ENCODE results near the gene TOP3B. TPM values are rescaled to one million over a fixed set of nuclear protein-coding genes. Genes with fewer than 3 reads are reported as not detected.

The TOP3B gene
- total RNA-seq, 2 donors from 2014 or later, result 26.0 to 40.4 TPM

DNA sequence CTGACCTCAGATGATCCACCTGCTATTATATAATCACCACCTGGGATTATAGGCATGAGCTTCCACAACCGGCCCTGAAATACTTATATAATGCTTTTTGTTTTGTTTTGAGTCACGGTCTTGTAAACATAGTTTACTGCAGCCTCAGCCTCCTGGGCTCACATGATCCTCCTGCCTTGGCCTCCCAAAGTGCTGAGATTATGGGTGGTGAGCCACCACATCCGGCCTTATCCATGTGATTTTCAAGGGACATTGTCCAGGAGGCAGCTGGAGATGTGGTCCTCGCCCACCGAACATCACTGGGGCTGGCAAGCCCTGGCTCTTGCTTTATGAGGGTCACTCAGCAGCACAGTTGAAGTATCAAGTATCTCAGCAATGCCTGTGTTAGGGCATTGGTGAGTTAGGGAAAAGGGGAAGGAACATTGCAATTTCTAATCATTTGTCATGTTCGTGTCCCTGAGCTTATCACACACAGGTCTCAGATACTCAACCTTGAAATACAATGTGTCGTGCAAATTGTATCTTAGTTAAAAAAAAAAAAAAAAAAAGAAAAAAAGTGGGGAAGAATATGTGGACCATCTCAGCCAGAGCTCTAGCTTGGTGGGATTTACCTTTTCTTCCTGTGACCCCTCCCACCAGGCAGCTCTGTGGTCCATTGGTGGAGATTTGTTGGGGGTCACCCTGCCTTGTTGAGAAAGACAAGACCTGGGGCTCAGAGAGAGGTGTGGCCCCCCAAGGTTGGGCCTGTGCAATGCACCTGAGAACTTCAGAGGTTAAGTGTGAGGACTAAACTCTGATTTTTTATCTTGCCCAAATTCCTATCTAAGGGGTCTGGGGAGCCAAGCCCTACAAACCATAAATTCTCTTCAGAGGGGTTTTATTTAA lies 74.7 kb downstream of the TOP3B start:
- H3K36me3 ChIP-seq, result no peaks in the 10 kb centered on the region
- H3K27me3 ChIP-seq (replicated peaks; ENCODE audit: insufficient read depth), result no peaks in the 10 kb centered on the region
- TF ChIP-seq, protein P1, sequence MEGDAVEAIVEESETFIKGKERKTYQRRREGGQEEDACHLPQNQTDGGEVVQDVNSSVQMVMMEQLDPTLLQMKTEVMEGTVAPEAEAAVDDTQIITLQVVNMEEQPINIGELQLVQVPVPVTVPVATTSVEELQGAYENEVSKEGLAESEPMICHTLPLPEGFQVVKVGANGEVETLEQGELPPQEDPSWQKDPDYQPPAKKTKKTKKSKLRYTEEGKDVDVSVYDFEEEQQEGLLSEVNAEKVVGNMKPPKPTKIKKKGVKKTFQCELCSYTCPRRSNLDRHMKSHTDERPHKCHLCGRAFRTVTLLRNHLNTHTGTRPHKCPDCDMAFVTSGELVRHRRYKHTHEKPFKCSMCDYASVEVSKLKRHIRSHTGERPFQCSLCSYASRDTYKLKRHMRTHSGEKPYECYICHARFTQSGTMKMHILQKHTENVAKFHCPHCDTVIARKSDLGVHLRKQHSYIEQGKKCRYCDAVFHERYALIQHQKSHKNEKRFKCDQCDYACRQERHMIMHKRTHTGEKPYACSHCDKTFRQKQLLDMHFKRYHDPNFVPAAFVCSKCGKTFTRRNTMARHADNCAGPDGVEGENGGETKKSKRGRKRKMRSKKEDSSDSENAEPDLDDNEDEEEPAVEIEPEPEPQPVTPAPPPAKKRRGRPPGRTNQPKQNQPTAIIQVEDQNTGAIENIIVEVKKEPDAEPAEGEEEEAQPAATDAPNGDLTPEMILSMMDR (IDR thresholded peaks at IDR 0.05), result no peak
- no peaks in the 10 kb centered on the region for H3K9me3 ChIP-seq
- no peak for DNase-seq (ENCODE audit: low spot score)
- no peaks in the 10 kb centered on the region for H3K4me1 ChIP-seq (ENCODE audit: control insufficient read depth in 1 of 2, low read depth in 2 of 2)
- no peak overlapping the region for H3K27ac ChIP-seq
- ATAC-seq (ENCODE audit: insufficient number of reproducible peaks, low FRiP score, low read depth), result no peak
- no peak overlapping the region for H3K4me3 ChIP-seq

Other genes with a start within 250 kb of the TOP3B start
- gene YPEL1, start 247.0 kb downstream of the TOP3B start, total RNA-seq, result 10 to 100 TPM; 20.1 to 25.2 TPM
- gene MAPK1, start 115.1 kb downstream of the TOP3B start, total RNA-seq, result 10 to 100 TPM; 61.4 to 63.1 TPM
- gene PPM1F, start 29.9 kb downstream of the TOP3B start, total RNA-seq, result 10 to 100 TPM; 37.0 to 45.9 TPM

Data from thoracic aorta (tissue), 2 donors.